ENCODE data around the gene PSMB9. TPM values are rescaled to one million over a fixed set of nuclear protein-coding genes. Genes with fewer than 3 reads are reported as not detected.
A peak's percentile ranks its signal among the peaks of the same experiment; 100 is the strongest.
"Not testable (repeated sequence)": the region's sequence is repeated elsewhere in the genome, so short reads cannot be mapped to it uniquely, and the experiment has no call there.

Gene PSMB9
- total RNA-seq, 1 donor from 2014 or later, result 20.1 TPM

DNA sequence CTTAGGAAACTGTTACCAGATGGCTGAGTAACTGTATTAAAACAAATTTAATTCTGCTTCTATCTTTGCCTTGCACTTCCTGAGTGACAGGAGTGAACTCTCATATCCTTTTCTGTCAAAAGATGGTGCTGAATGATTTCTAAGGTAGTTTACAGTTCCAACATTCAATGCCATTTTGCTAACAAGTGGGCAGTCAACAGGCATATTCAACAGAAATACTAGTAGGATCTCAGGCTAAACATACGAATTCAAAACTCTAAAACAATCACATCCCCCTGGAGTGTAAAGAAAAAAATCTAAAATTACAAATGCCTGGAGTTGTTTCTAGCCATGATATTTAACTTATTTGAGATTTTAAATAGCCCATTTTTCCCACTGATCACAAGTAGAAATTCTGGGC lies 6.7 kb downstream of the PSMB9 start:
- no peak for DNase-seq (ENCODE audit: low spot score)

DNA sequence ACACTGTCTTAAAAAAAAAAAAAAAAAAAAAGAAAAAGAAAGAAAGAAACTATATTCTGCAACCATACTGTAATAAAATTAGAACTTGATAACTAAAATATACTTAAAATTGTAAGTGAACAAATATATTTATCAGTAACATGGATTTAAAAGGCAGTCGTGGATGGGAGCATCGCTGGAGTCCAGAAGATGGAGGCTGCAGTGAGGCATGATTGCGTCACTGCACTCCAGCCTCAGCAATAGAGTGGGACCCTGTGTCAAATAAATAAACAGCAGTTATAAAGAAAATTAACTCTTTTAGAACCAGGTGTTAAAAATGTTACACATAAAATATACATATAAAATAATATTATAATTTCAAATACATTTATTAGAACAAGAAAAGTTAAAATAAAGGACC lies 8.7 kb downstream of the PSMB9 start:
- no peak for DNase-seq (ENCODE audit: low spot score)

DNA sequence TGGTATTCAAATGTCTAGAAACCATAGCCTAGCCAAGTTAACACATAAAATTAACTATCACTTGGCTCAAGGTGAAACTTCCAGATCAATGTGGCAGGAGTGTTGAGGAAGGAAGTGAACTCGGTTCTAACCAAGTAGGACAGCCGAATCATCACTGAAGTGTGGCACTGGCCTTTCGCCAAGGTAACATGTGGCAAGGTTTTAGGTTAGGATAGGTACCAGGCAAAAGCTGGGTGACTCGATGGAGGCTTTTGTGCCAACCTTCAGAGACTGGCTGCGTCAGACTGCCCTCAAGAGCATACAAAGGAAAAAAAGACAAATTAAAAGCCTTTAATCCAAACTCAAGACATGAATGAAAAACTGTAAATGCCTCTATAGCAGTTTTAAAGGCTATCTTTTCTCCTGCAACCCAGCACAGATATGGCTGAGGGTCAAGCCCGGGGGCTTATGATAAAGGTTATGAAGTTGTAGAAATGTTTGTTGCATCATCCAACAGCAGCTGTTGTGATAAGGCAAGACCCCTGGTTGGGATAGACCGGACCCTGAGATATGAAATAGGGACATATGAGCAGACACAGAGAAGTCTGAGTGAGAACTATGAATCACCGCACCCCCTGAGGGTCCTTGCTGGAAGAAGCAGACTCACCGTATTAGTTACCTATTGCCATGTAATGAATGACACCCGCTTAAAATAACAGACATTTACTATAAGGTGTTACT lies 11.9 kb downstream of the PSMB9 start:
- no peak for DNase-seq (ENCODE audit: low spot score)

DNA sequence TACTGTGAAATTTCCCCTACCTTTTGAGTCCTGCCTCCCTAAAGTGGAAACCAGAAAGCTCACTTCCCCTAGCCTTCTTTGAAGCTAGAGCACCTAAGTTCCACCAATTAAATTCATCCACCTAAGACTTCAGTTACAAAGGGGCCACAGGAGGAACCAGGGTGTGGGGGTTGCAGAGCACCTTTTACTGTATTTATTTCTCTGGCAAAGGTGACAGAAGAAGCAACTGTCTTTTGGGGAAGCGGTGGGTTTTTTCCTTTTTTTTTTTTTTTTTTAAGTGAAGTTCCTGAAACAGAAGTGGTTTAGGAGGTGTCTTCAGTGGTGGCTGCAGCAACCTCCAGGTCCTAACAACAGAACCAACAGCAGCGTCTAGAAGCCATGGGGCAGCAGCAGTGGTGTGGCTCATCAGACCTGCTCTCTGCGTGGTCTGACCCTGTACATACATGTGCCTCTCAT lies 13.1 kb downstream of the PSMB9 start:
- DNase-seq (ENCODE audit: low spot score), result no peak

DNA sequence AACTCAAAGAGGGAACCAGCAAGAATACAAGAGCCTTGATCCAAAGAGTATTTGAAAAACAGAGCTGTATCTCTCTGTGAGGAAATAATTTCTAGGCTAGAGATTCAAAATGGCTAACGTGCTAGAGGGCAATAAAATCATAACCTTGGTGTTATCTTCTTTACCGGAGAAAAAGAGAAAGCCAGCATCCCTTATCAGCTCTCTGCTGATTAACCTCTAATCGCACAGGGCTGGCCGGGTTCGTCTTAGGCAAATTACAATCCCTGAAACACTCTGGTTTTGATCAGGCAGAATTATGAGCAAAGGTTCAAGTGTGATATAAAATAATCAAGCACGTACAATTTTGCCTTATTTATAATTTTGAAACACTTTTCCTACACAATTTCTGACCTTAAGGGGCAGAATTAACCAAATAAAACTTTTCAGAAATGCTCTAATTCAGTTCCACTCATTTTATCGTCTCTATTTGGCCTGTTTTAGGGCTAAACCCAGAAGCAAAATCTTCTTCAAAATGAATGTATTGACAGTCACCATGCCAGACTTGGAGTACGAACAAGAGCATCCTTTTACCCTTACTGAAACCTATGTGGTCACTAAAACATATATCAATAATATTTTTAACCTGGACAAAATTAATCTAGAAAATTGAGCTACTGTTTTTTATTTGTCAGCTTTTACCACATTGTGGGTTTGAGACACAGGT lies 13.7 kb downstream of the PSMB9 start:
- DNase-seq (ENCODE audit: low spot score), result no peak

DNA sequence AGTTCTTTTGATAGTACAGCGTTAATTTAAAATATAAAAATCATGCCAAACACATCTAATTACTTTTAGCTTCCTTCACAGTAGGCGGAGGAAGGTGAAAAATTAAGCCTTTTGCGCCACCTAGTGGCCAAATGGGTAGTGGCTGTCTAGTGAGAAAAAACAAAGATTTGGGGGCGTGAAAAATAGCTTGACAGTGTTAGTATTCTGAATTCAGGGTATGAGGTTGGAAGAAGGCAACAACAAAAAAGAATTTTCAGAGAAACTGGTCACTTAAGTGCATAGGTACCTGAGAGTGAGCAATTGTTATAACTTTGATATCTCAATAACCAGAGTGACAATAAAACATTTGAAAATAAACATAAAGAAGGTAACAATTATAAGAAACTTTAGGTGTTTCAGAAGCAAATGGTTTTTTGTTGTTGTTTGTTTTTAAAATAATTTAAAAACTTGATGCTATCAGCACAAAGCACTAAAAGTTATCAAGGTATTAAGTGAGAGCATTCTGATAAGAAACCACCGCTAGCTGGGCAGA lies 14.3 kb downstream of the PSMB9 start:
- peak; percentile 83 for DNase-seq (ENCODE audit: low spot score)

DNA sequence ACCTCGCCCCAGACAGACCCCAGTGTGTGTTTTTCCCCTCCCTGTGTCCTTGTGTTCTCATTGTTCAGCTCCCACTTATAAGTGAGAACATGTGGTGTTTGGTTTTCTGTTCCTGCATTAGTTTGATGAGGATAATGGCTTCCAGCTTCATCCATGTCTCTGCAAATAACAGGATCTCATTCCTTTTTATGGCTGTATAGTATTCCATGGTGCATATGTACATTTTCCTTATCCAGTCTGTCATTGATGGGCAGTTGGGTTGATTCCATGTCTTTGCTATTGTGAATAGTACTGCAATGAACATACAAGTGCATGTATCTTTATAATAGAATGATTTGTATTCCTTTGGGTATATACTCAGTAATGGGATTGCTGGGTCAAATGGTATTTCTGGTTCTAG lies 20.0 kb downstream of the PSMB9 start:
- DNase-seq (ENCODE audit: low spot score), result not testable (repeated sequence)

DNA sequence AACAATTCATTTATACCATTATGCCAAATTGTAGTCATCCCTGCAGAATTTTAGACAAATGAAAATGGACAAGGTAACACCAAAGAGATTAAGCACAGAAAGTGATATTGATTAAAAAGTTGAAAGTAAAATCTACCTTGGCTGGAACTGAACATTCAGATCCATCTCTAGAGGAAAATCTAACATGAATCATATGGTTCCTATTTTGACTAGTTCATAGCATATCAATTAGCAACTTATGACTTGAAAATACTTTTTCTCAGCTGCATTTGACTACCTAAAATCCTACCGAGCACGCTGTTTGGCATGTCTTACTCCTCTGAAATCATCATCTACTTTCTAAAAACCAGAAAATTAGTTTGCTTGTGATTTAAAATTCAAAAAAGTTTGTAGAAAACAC lies 22.6 kb downstream of the PSMB9 start:
- no peak for DNase-seq (ENCODE audit: low spot score)

DNA sequence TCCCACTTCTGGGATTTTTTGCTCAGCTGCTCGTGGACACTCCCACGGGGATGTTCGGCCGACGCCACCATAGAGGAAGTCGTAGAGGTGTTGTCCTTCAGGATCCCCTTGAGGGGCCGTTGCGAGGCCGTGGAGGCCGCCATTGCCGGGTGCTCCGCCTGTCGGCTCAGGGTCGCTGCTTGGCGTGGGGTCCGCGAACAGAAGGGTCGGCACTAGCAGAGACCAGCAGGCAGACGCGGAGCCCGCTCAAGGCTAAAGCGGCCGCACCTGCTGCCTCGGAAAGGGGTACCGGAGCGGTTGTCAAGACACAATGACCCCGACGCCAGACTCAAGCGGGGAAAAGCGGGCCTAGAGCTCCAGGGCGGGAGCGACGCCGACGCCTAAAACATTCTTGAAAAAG lies 25.7 kb downstream of the PSMB9 start:
- no peak for DNase-seq (ENCODE audit: low spot score)

DNA sequence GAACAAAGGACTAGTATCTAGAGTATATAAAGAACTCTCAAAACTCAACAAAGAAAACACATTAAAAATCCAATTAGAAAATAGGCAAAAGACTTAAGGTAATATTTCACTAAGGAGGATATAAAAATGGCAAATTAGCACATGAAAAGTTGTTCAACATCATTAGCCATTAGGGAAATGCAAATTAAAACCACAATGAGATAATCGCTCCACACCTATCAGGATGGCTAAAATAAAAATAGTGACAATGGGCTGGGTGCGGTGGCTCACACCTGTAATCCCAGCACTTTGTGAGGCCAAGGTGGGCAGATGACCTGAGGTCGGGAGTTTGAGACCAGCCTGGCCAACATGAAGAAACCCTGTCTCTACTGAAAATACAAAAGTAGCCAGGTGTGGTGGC lies 27.0 kb downstream of the PSMB9 start:
- not testable (repeated sequence) for DNase-seq (ENCODE audit: low spot score)

DNA sequence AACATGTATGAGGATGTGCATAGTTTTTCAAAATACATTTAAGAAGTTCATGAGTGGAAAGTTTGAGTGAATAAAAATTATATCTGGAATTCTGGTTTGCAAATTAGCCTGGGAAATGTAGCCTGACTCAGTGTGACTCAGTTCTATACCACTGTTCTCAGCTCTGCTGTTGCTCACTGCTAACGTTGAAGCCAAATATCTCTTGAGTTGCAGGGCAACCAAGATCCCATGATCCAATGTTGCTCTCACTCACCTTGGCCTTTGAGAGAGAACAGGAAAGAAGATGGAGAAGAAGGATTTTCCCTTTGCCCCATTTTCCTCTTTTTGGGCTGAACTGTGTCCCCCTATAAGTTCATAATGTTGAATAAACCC lies 28.9 kb downstream of the PSMB9 start:
- no peak for DNase-seq (ENCODE audit: low spot score)

DNA sequence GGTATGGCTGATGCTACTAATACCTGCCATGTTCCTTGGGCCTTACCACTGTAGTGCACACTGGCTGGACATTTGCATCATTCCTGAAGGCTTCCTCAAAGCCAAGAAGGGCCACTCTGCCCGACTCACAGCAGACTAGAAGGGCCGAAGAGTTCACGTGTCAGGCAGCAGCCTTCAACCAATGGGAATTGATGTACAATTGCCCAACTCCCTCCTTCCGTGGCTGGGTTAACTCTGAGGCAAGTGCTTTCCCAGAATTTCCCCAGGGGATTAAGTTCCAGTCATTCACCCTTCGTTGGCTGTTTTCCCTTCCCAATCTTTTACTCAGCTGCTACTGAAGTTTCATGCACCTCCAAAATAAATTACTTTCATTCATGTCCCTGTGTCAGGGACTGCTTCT lies 29.8 kb downstream of the PSMB9 start:
- no peak for DNase-seq (ENCODE audit: low spot score)

DNA sequence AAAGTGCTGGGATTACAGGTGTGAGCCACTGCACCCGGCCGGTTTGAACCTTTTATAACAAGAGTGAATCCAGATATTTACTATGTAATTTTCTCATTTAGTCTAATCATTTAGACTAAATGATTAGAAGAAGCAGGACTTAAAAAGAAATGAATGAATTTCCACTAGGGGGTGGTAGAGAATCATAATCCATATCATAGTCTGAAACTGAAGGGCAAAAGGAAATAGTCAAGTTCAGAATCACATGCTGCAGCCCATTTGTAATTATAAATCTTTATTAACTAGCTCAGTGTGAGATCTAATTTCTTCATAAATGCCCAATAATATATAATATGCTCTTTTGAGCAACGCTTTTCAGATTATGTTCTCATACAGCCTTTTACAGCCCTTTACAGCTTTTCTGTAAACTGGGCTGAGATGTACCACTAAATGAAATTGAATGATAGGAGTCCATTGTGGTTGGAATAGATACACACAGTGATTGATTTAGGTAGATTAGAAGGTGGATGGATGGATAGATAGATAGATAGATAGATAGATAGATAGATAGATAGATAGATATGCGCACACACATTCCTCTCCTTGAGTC lies 31.8 kb downstream of the PSMB9 start:
- DNase-seq (ENCODE audit: low spot score), result no peak

DNA sequence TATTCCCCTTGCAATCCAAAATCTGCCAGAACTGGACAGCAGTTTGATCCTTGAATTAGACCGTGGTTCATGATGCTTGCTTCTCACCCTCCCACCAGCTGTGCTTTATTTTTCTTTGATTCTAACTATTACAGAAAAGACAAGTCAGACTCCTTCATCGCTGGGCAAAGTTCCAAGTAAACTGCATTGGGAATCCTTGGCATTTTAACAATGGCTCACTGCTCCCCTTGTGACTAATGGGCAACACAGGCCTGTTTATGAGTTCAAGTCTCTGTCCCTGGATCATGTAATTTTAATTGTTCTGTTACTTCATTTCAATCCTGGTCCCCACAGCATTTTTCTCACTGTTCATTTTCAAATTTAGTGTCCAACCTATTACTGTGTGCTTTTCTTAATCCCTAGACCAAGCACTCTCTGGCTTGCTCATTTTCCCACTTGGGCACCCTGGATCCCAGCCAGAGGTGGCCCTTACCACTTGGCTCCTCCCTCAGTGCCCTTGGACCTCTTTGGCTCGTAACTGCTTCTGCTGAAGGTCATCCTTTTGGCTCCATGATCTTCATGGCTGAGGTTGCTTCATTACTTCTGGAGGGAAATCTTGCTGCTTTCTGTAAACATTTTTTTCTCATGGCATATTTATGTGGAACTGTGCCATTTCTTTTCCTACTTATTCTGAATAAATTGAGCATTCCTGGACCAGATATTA lies 32.8 kb downstream of the PSMB9 start:
- no peak for DNase-seq (ENCODE audit: low spot score)

DNA sequence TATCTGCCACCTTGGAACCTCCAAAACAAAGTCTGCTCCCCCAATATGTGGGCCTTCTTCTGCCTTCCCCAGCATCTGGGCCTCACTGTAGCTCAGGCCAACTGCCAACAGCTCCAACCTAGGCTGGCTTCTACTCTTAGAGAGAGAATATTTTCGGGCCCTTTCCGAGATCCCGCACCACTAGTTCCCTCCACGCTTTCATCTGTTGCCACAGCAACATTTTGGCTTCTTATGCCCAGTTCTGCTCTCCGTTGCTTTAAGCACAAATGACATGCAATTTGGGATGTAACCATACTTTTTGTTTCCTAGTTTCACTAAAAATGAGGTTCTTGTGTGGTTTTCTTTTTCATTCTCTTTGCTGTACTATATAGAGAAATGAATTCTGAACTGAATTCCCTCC lies 33.6 kb downstream of the PSMB9 start:
- no peak for DNase-seq (ENCODE audit: low spot score)

DNA sequence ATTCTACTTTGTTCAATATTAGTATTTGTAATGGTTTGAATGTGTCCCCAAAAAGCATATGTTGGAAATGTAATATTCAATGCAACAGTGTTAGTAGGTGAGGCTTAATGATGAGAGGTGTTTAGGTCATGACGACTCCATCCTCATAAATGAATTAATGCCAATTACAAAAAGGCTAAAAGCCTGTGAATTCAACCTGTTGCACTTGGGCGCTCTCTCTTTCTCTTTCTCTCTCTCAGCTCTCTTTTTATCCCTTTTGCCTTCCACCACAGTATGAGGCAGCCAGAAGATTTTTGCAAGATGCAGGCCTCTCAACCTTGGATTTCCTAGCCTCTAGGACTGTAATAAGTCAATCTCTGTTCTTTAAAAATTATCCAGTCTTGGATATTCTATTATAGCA lies 34.6 kb downstream of the PSMB9 start:
- no peak for DNase-seq (ENCODE audit: low spot score)

DNA sequence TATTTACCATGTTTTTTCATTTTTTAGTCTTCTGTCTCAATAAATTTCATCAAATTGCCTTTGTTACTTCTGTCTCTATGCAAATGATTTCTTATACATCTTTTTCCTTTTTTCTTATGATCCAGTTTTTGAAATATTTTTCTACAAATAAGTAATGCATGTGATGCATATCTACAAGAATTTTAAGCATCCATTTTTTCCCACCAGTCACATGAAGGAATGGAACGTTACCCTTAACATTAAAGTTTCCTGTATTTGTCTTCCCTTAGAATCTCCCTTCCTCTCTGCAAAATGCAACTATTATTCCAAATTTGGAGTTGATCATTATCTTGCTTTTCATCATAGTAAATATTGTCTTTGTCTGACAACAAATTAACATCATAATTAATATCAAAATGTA lies 35.5 kb downstream of the PSMB9 start:
- DNase-seq (ENCODE audit: low spot score), result no peak

DNA sequence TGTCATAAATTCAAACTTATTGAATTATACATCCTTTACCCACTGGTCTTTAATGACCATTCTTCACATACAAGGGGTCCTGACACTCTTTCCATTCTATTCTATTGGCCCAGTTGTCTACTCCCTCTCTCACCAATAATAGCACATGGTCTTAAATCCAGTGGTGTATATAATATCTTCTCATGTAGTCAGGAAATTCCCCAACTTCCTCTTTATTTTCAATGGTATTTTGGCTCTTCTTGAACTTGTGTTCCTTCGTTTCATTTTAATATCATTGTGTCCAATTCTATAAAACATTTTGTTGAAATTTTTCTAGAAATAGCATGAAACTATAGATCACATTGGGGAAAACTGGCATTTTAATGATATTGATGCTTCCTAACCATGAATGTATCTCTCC lies 36.8 kb downstream of the PSMB9 start:
- DNase-seq (ENCODE audit: low spot score), result no peak

DNA sequence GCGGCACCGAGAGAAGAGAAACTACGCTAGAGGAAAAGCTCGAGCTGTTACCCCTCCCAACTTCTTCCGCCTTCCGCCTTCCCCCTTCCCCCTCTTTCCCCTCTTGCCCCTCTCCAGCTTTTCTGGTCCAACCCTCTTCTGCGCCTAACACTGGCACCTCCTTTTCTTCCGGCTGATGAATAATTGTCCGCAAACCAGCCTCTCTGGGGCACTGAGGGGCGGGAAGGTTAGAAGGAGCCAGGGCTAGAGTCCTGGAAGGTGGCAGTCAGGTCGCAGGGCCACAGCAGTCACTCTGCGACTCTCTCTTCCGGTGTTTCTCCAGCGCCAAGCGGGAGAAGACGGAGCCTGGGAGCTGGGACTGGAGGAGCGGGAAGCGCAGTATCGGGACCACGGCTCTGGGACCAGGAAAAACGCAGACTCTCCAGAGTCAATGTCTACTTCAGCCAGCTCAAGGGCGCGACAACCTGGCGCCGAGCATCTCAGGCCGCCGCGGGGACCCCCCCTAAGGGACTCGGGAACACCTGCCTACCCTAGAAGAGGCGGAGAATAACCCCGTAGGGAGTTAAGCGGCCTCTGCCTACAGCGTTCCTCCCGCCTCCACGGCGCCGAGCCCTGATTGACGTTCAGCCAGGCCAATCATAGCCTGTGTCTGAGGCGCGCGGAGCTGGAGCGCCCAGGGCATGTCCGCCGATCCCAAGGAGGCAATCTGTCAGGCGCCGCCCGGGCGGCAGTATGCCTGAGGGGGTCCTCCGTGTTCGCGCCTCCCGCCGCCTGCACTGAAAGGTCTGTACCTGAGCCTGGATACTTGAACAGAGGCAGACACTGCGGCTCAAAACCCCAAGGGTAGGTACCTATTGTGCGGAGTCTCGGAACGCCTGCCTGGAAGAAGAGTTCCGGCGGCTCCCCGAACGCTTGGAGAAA lies 40.4 kb downstream of the PSMB9 start:
- peak; percentile 96 for DNase-seq (ENCODE audit: low spot score)

DNA sequence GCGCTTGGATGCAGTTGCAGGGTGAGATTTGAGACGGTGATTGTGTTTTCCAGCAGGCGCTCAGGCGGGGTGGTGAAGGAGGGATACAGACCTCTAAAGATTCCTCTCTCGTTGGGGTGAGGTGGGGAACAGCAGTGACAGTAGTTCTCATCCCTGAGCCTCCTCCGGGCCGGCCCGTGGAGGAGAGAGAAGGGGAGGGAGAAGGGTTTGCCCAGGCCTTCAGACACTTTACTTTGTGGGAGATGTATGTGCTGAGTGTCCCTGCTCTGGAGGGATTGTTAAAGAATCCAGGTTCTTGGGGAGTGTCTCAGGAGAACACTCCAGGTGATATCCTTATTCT lies 41.0 kb downstream of the PSMB9 start:
- DNase-seq (ENCODE audit: low spot score), result no peak

DNA sequence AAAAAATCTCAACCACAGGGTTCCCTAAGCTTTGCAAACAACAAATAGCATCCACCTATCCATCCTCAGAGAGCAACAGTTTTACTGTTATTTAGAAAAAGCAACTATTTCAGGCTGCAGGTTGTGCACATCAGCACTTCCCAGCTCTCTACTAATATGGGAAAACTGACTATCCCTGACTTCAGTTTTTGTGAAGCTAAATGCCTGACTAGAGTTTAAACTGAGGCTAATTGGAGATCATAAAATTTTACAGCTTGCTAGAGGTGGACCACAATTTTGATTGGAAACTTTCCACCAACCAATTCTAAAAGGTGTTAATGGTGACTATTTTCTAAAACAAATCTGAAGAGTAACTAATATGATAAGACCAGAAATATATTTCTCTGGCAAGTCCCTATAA lies 50.0 kb downstream of the PSMB9 start:
- no peak for DNase-seq (ENCODE audit: low spot score)
